ENCODE measurements around the gene ETNK2. TPM values are rescaled to one million over a fixed set of nuclear protein-coding genes. Genes with fewer than 3 reads are reported as not detected.

Gene ETNK2
- total RNA-seq: 6.2 and 15.5 TPM in 2 replicates

DNA sequence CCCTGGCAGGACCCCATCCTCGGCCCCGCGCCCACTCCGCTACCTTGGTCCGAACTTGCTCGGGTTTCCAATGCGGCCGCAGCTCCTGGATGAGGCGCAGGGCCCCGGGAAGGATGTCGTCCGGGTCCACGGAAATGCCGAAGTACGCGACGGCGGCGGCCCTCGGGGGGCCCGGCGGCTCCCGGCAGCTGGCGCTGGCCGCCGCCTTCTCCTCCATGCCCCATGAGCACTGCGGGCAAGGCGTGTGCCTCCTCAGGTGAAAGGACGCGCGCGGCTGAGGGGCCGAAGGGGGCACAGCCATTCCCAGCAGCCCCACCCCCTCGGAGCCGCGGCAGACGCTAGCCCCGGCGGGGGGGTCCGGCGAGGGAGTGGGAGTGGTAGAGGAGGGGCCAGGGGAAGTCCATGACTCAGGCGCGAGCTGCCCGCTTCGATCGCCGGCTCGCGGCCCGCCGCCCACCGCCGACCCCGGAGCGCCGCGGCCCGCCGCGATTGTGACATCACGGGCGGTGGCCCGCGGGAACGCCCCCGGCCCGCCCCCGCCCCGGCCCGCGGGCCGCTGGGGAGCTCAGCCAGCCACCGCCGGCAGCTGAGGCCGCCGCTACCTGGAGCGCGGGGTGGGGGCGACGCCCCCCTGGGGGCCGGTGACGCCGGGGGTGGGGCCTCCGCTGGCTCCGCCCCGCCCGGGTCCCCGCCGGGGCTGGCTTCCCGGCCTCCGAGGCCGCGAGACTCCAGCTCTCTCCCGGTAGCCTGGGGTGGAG lies at the start of gene ETNK2:
Gene ETNK2 (minus strand): TSS at position 493 of the 758 bp plus-strand sequence. CDS start 192 bp downstream, at position 301.

DNA sequence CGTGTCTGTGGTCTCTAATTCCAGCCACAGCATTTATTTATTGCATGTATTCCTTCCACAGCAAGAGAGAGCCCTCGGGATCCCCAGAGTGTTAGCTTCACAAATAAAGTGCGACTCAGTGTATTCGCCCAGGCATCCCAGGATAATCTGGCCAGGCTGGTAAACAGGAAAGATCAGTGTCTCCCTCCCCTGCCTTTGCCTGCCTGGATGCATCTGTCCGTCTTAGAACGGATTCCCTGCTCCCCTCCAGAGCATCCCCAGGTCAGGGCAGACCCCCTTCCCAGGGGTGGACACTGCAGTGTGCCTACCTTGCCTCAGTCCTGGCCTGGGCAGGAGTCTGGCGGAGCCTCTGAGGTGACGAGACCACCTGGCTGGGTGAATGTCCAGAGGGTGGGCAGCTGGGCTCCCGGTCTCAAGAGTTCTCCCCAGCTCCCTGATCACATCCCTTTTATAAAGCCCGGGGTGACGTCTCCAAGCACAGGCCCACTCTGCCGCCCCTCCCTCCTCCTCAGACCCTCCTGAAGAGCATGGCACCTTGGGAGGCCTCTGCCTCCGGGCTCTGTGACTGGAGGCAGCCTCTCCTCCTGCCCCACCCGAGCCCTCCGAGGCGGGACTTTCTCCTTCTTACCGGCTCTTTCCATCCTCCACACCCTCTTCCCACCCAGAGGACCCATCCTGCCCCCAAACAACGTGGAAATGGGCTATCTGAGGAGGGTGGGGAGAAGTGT lies 44.4 kb upstream of the ETNK2 start, which contains the start of gene KISS1:
Gene KISS1 (minus strand): TSS at position 424 of the 728 bp plus-strand sequence. CDS start 3,615 bp downstream, outside the sequence.

GRCh38 chr1:204166219-204166618 lies 14.4 kb upstream of the ETNK2 start, which contains the start of gene REN:
TSS of gene REN (minus strand) at chr1:204166337. CDS start at chr1:204166293, 44 bp downstream.

Other genes starting within 250 kb of the ETNK2 start
- gene SOX13, start 78.9 kb downstream of the ETNK2 start, total RNA-seq: 11.2 and 25.6 TPM in 2 replicates
- under 0.01 and 0.19 TPM in 2 replicates for gene REN, start 14.3 kb upstream of the ETNK2 start, total RNA-seq
- 0.38 and 2.1 TPM in 2 replicates for gene KISS1, start 44.4 kb upstream of the ETNK2 start, total RNA-seq
- gene GOLT1A, start 61.9 kb upstream of the ETNK2 start, total RNA-seq: not detected in 2 replicates
- gene PLEKHA6, start 207.9 kb upstream of the ETNK2 start, total RNA-seq: 1.3 and 4.3 TPM in 2 replicates

All from bladder microvascular endothelial cell (primary cell).